ENCODE data around the gene FBXO7.

The FBXO7 gene

DNA sequence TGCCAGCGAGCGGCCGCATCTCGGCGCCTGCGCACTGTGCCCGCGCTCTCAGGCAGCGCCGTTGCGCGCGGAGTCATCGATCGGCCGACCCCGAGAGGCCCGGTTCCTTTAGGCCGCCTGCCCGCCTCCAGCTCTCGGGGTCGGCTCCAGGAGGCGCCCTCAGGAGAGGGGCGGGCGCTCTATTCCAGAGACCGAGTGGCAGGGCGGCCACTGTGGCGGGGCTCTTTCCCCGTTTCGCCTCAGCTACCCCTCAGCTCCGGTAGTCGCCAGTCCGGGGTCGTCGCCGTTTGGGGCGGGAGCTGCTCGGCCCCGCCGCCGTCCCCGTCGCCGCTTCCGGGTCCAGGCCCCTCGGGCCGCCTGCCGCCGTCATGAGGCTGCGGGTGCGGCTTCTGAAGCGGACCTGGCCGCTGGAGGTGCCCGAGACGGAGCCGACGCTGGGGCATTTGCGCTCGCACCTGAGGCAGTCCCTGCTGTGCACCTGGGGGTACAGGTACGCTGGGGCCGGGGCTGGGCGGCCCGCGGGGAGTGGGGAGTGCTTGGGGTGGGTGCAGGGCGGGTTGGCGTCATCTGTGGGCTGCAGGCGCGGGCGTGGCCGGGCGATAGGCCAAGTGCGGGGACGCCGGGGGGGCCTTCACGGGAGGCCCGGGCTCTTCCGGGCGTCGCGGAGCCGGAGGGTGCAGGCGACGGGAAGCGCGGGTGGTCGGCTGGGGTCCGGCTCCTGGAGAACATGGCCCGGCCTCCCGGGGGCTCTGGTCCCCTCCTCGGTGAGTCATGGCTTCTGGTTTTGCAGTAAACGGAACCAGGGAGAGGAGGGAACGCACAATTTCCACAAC lies at the start of gene FBXO7:
Gene FBXO7 (plus strand): TSS at position 177 of the 833 bp plus-strand sequence. CDS start 192 bp downstream, at position 369.
- H2AFZ ChIP-seq (ENCODE audit: low read depth, low read length, severe bottlenecking): peak within 1 kb of the TSS; percentile 68

GRCh38 chr22:32426881-32427280 lies 47.7 kb upstream of the FBXO7 start:
- TF ChIP-seq CTCF (IDR thresholded peaks at IDR 0.05; ENCODE audit: insufficient read depth, low read length, poor library complexity, severe bottlenecking) (no peak), EZH2phosphoT487 (conservative IDR thresholded peaks at IDR 0.05; ENCODE audit: low read length) (no peak)
- H3K27me3 ChIP-seq (ENCODE audit: low read length): no peaks in the 10 kb centered on the region
- H3F3A ChIP-seq (ENCODE audit: insufficient read depth): no peaks in the 10 kb centered on the region
- no peaks in the 10 kb centered on the region for H4K20me1 ChIP-seq (ENCODE audit: low read depth, low read length)
- no peaks in the 10 kb centered on the region for H3K9me3 ChIP-seq (ENCODE audit: insufficient read depth, low read length)
- H3K36me3 ChIP-seq (ENCODE audit: low read length): no peaks in the 10 kb centered on the region
- no peak overlapping the region for H3K4me3 ChIP-seq (ENCODE audit: insufficient read depth, low read length, poor library complexity, severe bottlenecking)
- H3K79me2 ChIP-seq (ENCODE audit: insufficient read depth, low read length): no peaks in the 10 kb centered on the region
- H3K4me2 ChIP-seq (ENCODE audit: low read depth, low read length, poor library complexity, severe bottlenecking): no peak overlapping the region
- no peak overlapping the region for H3K27ac ChIP-seq (ENCODE audit: low read depth, low read length)
- H2AFZ ChIP-seq (ENCODE audit: low read depth, low read length, severe bottlenecking): no peak overlapping the region
- no peaks in the 10 kb centered on the region for H3K9me2 ChIP-seq (replicated peaks; ENCODE audit: insufficient read depth, low read length)
- H3K9ac ChIP-seq (ENCODE audit: low read length): no peak overlapping the region

More for the DNA sequence above, at the start of gene FBXO7:
- Histone ChIP-seq H3F3A (ENCODE audit: insufficient read depth) (no peaks in the 10 kb centered on the region), H4K20me1 (ENCODE audit: low read depth, low read length) (peaks cover 21% of the 10 kb centered on the region), H3K9me2 (replicated peaks; ENCODE audit: insufficient read depth, low read length) (no peaks in the 10 kb centered on the region), H3K36me3 (ENCODE audit: low read length) (no peaks in the 10 kb centered on the region), H3K4me3 (ENCODE audit: insufficient read depth, low read length, poor library complexity, severe bottlenecking) (peak within 1 kb of the TSS; percentile 95), H3K27ac (ENCODE audit: low read depth, low read length) (peak within 1 kb of the TSS; percentile 73), H3K9me3 (ENCODE audit: insufficient read depth, low read length) (no peaks in the 10 kb centered on the region), H3K27me3 (ENCODE audit: low read length) (no peaks in the 10 kb centered on the region), H3K9ac (ENCODE audit: low read length) (peak within 1 kb of the TSS; percentile 81), H3K79me2 (ENCODE audit: insufficient read depth, low read length) (peaks cover 50% of the 10 kb centered on the region), H3K4me2 (ENCODE audit: low read depth, low read length, poor library complexity, severe bottlenecking) (peak within 1 kb of the TSS; percentile 97)
- no peak for TF ChIP-seq CTCF (IDR thresholded peaks at IDR 0.05; ENCODE audit: insufficient read depth, low read length, poor library complexity, severe bottlenecking)
- no peak for TF ChIP-seq EZH2phosphoT487 (conservative IDR thresholded peaks at IDR 0.05; ENCODE audit: low read length)

- Histone ChIP-seq H3K4me3 (ENCODE audit: insufficient read depth, low read length, poor library complexity, severe bottlenecking) (no peak overlapping the region), H3K27ac (ENCODE audit: low read depth, low read length) (no peak overlapping the region), H2AFZ (ENCODE audit: low read depth, low read length, severe bottlenecking) (no peak overlapping the region), H4K20me1 (ENCODE audit: low read depth, low read length) (no peaks in the 10 kb centered on the region), H3K9me3 (ENCODE audit: insufficient read depth, low read length) (no peaks in the 10 kb centered on the region), H3K4me2 (ENCODE audit: low read depth, low read length, poor library complexity, severe bottlenecking) (no peak overlapping the region), H3K9me2 (replicated peaks; ENCODE audit: insufficient read depth, low read length) (no peaks in the 10 kb centered on the region), H3F3A (ENCODE audit: insufficient read depth) (no peaks in the 10 kb centered on the region), H3K9ac (ENCODE audit: low read length) (no peak overlapping the region), H3K27me3 (ENCODE audit: low read length) (no peaks in the 10 kb centered on the region), H3K79me2 (ENCODE audit: insufficient read depth, low read length) (no peaks in the 10 kb centered on the region), H3K36me3 (ENCODE audit: low read length) (no peaks in the 10 kb centered on the region)
- TF ChIP-seq EZH2phosphoT487 (conservative IDR thresholded peaks at IDR 0.05; ENCODE audit: low read length) (no peak), CTCF (IDR thresholded peaks at IDR 0.05; ENCODE audit: insufficient read depth, low read length, poor library complexity, severe bottlenecking) (no peak)
Measured at GRCh38 chr22:32430352-32430751, 44.3 kb upstream of the FBXO7 start.
